Measurements from ENCODE around the gene UBE2C. TPM values are rescaled to one million over a fixed set of nuclear protein-coding genes. Genes with fewer than 3 reads are reported as not detected.

UBE2C gene
- total and polyA plus RNA-seq, 2 of the 8 experiments (the other 6 are each of a cell fraction or from before 2014, with no cell fraction given): 243 to 326 TPM

GRCh38 chr20:45857114-45857881 lies 44.9 kb downstream of the UBE2C start, which contains the start of the genes ACOT8 and ZSWIM3:
TSS of gene ACOT8 (minus strand) at chr20:45857392. CDS start at chr20:45857315, 77 bp downstream.
TSS of gene ZSWIM3 (plus strand) at chr20:45857614. CDS start at chr20:45857826, 212 bp downstream.
- Histone ChIP-seq H3K23me2 (ENCODE audit: low read depth, low read length) (peaks cover 8% of the 10 kb centered on the region; the same call in 1 of the 2 replicates), H2BK15ac (ENCODE audit: low read length) (0 out of 2 replicates have a peak within 1 kb of the TSS, but pooled peaks have one; percentile 23), H3K23ac (ENCODE audit: insufficient read length) (no peak within 1 kb of the TSS), H3K36me3 (ENCODE audit: control insufficient read depth in 2 of 4, insufficient read depth in 4 of 4, low read length in 3 of 4) (peaks cover 0 to 6% (median 0%) of the 10 kb centered on the region in 4 experiments; a peak in 1 of 8 replicates), H2BK5ac (ENCODE audit: low read depth, low read length) (peak within 1 kb of the TSS; percentile 89), H4K20me1 (replicated peaks in 1 of 2; ENCODE audit: control insufficient read depth in 1 of 2, insufficient read depth in 2 of 2, low read length in 2 of 2) (no peaks in the 10 kb centered on the region), H3K9me3 (ENCODE audit: insufficient read depth in 2 of 2, low read depth in 1 of 2, low read length in 1 of 2) (no peaks in the 10 kb centered on the region), H3K9ac (replicated peaks in 1 of 4; ENCODE audit: extremely low read depth in 1 of 4, low read depth in 3 of 4, low read length in 3 of 4) (peak within 1 kb of the TSS; percentile 43 to 75 (median 52); a peak in 6 of 7 replicates), H3K4me1 (replicated peaks in 1 of 4; ENCODE audit: control insufficient read depth in 3 of 4, insufficient read depth in 4 of 4, low read length in 3 of 4) (peaks cover 10 to 16% (median 13%) of the 10 kb centered on the region in 4 experiments), H3K14ac (ENCODE audit: insufficient read length) (no peak within 1 kb of the TSS), H3K79me2 (ENCODE audit: control insufficient read depth in 1 of 2, insufficient read depth in 2 of 2, low read length in 2 of 2) (peaks cover 0 to 22% of the 10 kb centered on the region in 2 experiments; a peak in 2 of 4 replicates), H2BK20ac (ENCODE audit: low read length) (no peak within 1 kb of the TSS), H3K4ac (replicated peaks; ENCODE audit: insufficient read length, low read depth, low read length) (no peak within 1 kb of the TSS), H2BK12ac (ENCODE audit: low read depth, low read length) (peak within 1 kb of the TSS; percentile 83; the same call in 1 of the 2 replicates), H3K4me3 (ENCODE audit: extremely low read depth in 1 of 4, insufficient read depth in 2 of 4, low read depth in 3 of 4, low read length in 4 of 4) (peak within 1 kb of the TSS; percentile 69 to 94 (median 77)), H4K5ac (ENCODE audit: insufficient read length, low read depth, low read length) (peak within 1 kb of the TSS; percentile 49), H4K91ac (replicated peaks; ENCODE audit: insufficient read length, low read length) (peak within 1 kb of the TSS; percentile 22), H3K4me2 (ENCODE audit: insufficient read depth in 1 of 2, low read depth in 2 of 2, low read length in 2 of 2) (peak within 1 kb of the TSS; percentile 74 to 88), H3K18ac (ENCODE audit: extremely low read depth, low read length) (peak within 1 kb of the TSS; percentile 78), H2AFZ (ENCODE audit: low read length) (peak within 1 kb of the TSS; percentile 54), H3K27me3 (replicated peaks in 1 of 4; ENCODE audit: control insufficient read depth in 3 of 4, extremely low read depth in 1 of 4, insufficient read depth in 3 of 4, low read length in 3 of 4) (no peaks in the 10 kb centered on the region), H2BK120ac (replicated peaks; ENCODE audit: low read depth, low read length) (no peak within 1 kb of the TSS), H3K79me1 (ENCODE audit: low read depth, low read length) (no peaks in the 10 kb centered on the region; the same call in 1 of the 2 replicates), H3K27ac (ENCODE audit: low read depth, low read length) (peak within 1 kb of the TSS; percentile 49; the same call in 1 of the 2 replicates), H3K56ac (replicated peaks; ENCODE audit: insufficient read length, low read depth, low read length) (peak within 1 kb of the TSS; percentile 21), H2AK5ac (ENCODE audit: low read depth, low read length) (no peak within 1 kb of the TSS), H4K8ac (ENCODE audit: extremely low read depth, insufficient read depth, low read length) (peak within 1 kb of the TSS; percentile 75)
- ChIA-PET POLR2A (ENCODE audit: partially characterized antibody) (interaction anchor here (0.5 to 9.9 kb wide), 20 partner anchors 9 to 231 kb away, joined by 3 to 178 read pairs (median 5); partner anchors contain the start of genes NEURL2, PCIF1, PLTP and SNX21), CTCF (ENCODE audit: partially characterized antibody) (interaction anchor here (1.0 to 1.7 kb wide), 4 partner anchors 32 to 58 kb away, joined by 3 to 4 read pairs (median 4); no protein-coding TSS in a partner anchor)
- WGBS, 2 experiments (ENCODE audit: extremely low coverage in 1 of 2, insufficient coverage in 1 of 2, insufficient read length in 1 of 2, insufficient replicate concordance in 2 of 2, low coverage in 1 of 2, low lambda C conversion rate in 2 of 2, missing lambda C conversion rate in 1 of 2): 3% methylated on average over 36 of the region's 36 CpGs; no CpG with 5 or more reads in 1 of the 2 experiments
- DNase-seq (ENCODE audit: low read depth in 1 of 2, low spot score in 2 of 2): peak; percentile 90 to 96
- FAIRE-seq: peak; percentile 73
- TF ChIP-seq CBX8 (IDR thresholded peaks at IDR 0.05; ENCODE audit: borderline replicate concordance, low read depth, low read length): no peak
- TF ChIP-seq TAF7 (optimal IDR thresholded peaks at IDR 0.05; ENCODE audit: borderline replicate concordance, low read depth, low read length): no peak
- TF ChIP-seq JUND (IDR thresholded peaks at IDR 0.05; ENCODE audit: low read length): no peak
- peak; percentile 57 for TF ChIP-seq SAP30 (IDR thresholded peaks at IDR 0.05; ENCODE audit: insufficient read depth, insufficient replicate concordance, low read length)
- TF ChIP-seq NANOG (IDR thresholded peaks at IDR 0.05; ENCODE audit: insufficient read depth, low read depth, low read length, poor library complexity, severe bottlenecking): peak; percentile 7
- TF ChIP-seq TBP (IDR thresholded peaks at IDR 0.05; ENCODE audit: low read depth, low read length): peak; percentile 89
- TF ChIP-seq KDM1A (IDR thresholded peaks at IDR 0.05; ENCODE audit: borderline replicate concordance, low read length): no peak
- TF ChIP-seq GTF2F1 (IDR thresholded peaks at IDR 0.05; ENCODE audit: borderline replicate concordance, low read depth, low read length): no peak
- peak; percentile 54; the same call in 1 of the 2 replicates for TF ChIP-seq PHF8 (conservative IDR thresholded peaks at IDR 0.05; ENCODE audit: low read depth, low read length)

All from H1 (cell line).